Raji (cell line): ENCODE data around the gene KLRC3.
"Not testable (repeated sequence)": the region's sequence is repeated elsewhere in the genome, so short reads cannot be mapped to it uniquely, and the experiment has no call there.

Experiments
- POLR2A ChIP-seq: IDR thresholded peaks from 2 replicates; pipeline ENCODE4 v1.6.1; 2011; ENCODE audit warnings: low read depth, low read length, control low read depth; ENCODE audit not compliant: insufficient read depth

The KLRC3 gene

GRCh38 chr12:10420334-10420733, at the start of gene KLRC3:
Gene KLRC3 (minus strand): TSS chr12:10420595. CDS start chr12:10420550, 45 bp downstream.
- not testable (repeated sequence) for TF ChIP-seq POLR2A

- no peak for TF ChIP-seq POLR2A
Observed at GRCh38 chr12:10469701-10470100, 49.3 kb upstream of the KLRC3 start.

- TF ChIP-seq POLR2A, result no peak
Observed at GRCh38 chr12:10466311-10466710, 45.9 kb upstream of the KLRC3 start.

GRCh38 chr12:10457760-10458159, 37.4 kb upstream of the KLRC3 start:
- TF ChIP-seq POLR2A, result no peak

GRCh38 chr12:10456856-10457255, 36.5 kb upstream of the KLRC3 start:
- TF ChIP-seq POLR2A, result no peak

GRCh38 chr12:10455766-10456165, 35.4 kb upstream of the KLRC3 start:
- no peak for TF ChIP-seq POLR2A

GRCh38 chr12:10454531-10454930, 34.1 kb upstream of the KLRC3 start:
- TF ChIP-seq POLR2A, result no peak

GRCh38 chr12:10453156-10453555, 32.8 kb upstream of the KLRC3 start, which contains the start of gene KLRC1:
Gene KLRC1 (minus strand): TSS chr12:10453377. CDS start chr12:10451156, 2,221 bp downstream.
- TF ChIP-seq POLR2A, result no peak

GRCh38 chr12:10448236-10448635, 27.8 kb upstream of the KLRC3 start:
- no peak for TF ChIP-seq POLR2A

- TF ChIP-seq POLR2A, result not testable (repeated sequence)
Observed at GRCh38 chr12:10435816-10436215, 15.4 kb upstream of the KLRC3 start, which contains the start of gene KLRC2. Gene KLRC2 (minus strand): TSS chr12:10436010. CDS start chr12:10435986, 24 bp downstream.

- no peak for TF ChIP-seq POLR2A
Observed at GRCh38 chr12:10409392-10409791, 11.0 kb downstream of the KLRC3 start, which contains the start of gene KLRC4. Gene KLRC4 (minus strand): TSS chr12:10409757. CDS start chr12:10409575, 182 bp downstream.

GRCh38 chr12:10408842-10409241, 11.6 kb downstream of the KLRC3 start:
- TF ChIP-seq POLR2A, result no peak

- no peak for TF ChIP-seq POLR2A
Observed at GRCh38 chr12:10406725-10407124, 13.7 kb downstream of the KLRC3 start.

GRCh38 chr12:10405294-10405693, 15.1 kb downstream of the KLRC3 start:
- TF ChIP-seq POLR2A, result no peak

- TF ChIP-seq POLR2A, result no peak
Observed at GRCh38 chr12:10404798-10405197, 15.6 kb downstream of the KLRC3 start.

GRCh38 chr12:10400829-10401228, 19.6 kb downstream of the KLRC3 start:
- TF ChIP-seq POLR2A, result no peak

- no peak for TF ChIP-seq POLR2A
Observed at GRCh38 chr12:10398168-10398567, 22.2 kb downstream of the KLRC3 start.

GRCh38 chr12:10397296-10397695, 23.1 kb downstream of the KLRC3 start:
- no peak for TF ChIP-seq POLR2A

- no peak for TF ChIP-seq POLR2A
Observed at GRCh38 chr12:10395390-10395998, 24.9 kb downstream of the KLRC3 start.
